Measurements from ENCODE around the gene B4GALNT3.
A peak's percentile ranks its signal among the peaks of the same experiment; 100 is the strongest.
"Not testable (repeated sequence)": the region's sequence is repeated elsewhere in the genome, so short reads cannot be mapped to it uniquely, and the experiment has no call there.

B4GALNT3 gene

GRCh38 chr12:459430-460258, at the start of gene B4GALNT3:
TSS of gene B4GALNT3 (plus strand) at chr12:459939. CDS start at chr12:460377, 438 bp downstream.
- DNase-seq: no peak

- no peak for DNase-seq
Observed at GRCh38 chr12:414859-415258, 44.9 kb upstream of the B4GALNT3 start.

GRCh38 chr12:418432-418831, 41.3 kb upstream of the B4GALNT3 start:
- no peak for DNase-seq

DNA sequence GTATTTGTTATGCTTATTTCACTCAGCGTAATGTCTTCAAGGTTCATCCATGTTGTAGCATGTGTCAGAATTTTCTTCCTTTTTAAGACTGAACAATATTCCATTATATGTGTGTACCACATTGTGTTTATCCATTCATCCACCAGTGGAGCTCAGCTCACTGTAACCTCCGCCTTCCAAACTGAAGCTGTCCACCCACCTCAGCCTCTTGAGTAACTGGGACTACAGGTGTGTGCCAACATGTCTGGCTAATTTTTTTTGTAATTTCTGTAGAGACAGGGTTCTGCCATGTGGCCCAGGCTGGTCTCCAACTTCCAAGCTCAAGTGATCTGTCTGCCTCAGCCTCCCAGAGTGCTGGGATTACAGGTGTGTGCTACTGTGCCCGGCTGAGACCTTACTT, 37.2 kb upstream of the B4GALNT3 start:
- DNase-seq: no peak

DNA sequence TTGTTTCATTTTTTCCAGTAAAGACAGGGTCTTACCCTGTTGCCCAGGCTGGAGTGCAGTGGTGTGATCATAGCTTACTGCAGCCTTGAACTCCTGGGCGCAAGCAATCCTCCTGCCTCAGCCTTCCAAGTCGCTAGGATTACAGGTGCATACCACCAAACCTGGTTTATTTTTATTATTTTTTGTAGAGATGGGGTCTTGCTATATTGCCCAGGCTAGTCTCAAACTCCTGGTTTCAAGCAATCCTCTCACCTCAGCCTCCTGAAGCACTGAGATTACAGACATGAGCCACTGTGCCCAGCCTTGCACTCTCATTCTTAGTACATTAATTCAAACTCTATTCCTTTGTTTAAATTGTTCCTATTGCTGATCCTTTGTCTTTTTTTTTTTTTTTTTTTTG, 24.0 kb upstream of the B4GALNT3 start:
- not testable (repeated sequence) for DNase-seq

DNA sequence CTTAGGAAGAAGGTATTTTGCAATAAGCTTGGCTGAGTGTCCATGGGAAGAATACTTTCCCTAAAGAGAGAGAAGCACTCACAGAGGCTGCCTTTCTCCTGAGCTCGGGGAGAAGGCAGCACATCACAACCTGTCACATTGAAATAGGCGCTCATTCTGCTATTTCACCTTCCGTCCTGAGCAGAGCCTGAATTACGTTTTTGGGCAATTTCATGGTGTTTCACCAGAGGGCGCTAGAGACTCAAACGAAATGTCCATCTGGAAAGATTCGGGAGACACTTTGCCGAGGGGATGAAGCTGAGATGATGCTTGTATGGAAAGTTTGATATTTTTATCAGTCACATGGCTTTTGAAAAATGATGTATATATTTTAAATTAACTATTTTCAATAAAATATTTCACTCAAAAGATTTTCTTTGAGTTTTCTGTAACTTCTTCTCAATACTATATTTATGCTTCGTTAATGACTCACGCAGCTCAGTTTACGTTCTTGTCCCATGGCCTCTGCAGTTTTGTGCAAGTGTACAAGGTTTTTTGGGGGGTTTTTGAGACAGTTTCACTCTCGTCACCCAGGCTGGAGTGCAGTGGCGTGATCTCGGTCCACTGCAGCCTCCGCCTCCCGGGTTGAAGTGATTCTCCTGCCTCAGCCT, 17.4 kb upstream of the B4GALNT3 start:
- peak; percentile 25 to 44 for DNase-seq

- DNase-seq: no peak
Observed at GRCh38 chr12:447141-447540, 12.6 kb upstream of the B4GALNT3 start.

- no peak for DNase-seq
Observed at GRCh38 chr12:449203-449602, 10.5 kb upstream of the B4GALNT3 start.

GRCh38 chr12:450438-450837, 9.3 kb upstream of the B4GALNT3 start:
- DNase-seq: no peak

GRCh38 chr12:452667-453210, 7.0 kb upstream of the B4GALNT3 start:
- DNase-seq: no peak

- no peak for DNase-seq
Observed at GRCh38 chr12:454833-455232, 4.9 kb upstream of the B4GALNT3 start.

DNA sequence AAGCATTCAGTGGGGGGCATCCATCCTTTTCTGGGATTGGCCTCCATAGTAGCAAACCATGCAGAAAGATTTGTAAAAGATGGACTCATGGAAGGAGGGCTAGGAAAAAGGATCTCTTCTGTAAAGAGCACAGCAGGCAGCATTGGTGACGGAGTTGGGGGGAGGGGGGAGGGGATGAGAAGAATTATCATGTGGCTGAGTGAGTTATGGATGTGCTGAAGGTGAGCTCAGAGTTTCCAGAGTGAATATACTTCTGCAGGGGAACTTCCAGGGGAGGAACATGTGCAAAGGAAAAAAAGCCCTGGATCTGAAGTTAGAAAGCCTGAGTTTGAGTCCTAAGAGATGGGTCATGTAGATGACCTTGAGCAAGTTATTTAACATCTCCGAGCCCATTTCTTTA, 3.9 kb upstream of the B4GALNT3 start:
- no peak for DNase-seq

DNA sequence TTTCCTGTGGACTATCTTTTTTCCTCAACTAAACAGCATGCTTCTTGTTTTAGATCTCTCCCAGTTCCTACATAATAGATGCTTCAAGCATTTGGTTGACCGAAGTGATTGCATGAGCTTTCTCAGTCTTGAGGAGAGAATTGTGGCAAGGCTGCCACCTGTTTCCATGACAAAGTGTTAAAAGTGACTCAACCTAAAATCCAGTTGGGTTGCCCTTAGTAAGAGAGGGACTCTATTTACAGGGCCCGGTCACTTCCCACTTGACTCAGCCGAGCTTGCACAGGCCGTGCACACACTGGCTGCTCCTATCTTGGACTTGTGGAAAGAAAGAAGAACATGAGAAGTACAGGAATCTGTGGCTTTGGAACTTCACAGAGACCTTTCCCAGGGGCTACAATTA, 2.1 kb upstream of the B4GALNT3 start:
- DNase-seq: no peak

GRCh38 chr12:459050-459429, 699 bp upstream of the B4GALNT3 start:
- DNase-seq: no peak

DNA sequence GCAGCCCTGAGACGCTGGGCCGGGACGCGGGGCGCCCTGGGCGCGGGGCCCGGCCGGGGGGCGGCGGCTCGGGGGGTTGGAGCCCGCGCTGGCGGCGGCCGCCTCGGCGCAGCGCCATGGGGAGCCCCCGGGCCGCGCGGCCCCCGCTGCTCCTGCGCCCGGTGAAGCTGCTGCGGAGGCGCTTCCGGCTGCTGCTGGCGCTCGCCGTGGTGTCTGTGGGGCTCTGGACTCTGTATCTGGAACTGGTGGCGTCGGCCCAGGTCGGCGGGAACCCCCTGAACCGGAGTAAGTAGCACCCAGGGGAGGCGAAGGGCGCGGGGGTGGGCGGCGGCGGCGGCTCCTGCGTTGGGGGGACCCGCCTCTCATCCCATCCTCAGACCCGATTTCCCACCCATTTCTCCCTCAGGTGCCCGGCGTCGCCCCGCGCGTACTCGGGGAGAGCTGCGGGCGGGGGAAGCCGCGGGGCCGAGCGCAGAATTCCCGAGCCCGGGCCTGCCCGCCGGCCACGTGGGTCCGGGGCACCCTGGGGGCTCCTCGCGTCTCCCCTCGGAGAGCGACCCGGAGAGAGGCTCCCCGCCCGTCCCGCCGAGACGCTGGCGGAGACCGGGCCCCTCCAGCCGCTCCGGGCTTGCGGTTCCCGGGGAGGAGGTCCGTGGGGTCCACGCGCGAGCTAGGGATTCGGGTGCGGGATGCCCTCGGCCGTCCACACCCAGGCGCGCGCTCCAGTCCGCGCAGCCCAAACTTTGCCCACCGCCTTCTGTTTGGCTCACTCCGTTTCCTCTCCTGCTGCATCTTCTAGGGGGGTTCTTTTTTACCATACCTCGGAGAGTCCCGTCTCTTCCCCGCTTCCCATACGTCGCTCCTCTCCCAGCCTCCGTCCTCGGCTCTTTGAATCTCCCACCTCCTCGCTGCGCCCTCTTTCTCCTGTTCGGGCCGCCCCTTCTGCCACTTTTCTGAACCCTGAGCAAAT, 807 bp downstream of the B4GALNT3 start:
- DNase-seq: no peak

- DNase-seq: no peak
Observed at GRCh38 chr12:461425-461824, 1.7 kb downstream of the B4GALNT3 start.

- DNase-seq: no peak
Observed at GRCh38 chr12:462936-463705, 3.4 kb downstream of the B4GALNT3 start.

DNA sequence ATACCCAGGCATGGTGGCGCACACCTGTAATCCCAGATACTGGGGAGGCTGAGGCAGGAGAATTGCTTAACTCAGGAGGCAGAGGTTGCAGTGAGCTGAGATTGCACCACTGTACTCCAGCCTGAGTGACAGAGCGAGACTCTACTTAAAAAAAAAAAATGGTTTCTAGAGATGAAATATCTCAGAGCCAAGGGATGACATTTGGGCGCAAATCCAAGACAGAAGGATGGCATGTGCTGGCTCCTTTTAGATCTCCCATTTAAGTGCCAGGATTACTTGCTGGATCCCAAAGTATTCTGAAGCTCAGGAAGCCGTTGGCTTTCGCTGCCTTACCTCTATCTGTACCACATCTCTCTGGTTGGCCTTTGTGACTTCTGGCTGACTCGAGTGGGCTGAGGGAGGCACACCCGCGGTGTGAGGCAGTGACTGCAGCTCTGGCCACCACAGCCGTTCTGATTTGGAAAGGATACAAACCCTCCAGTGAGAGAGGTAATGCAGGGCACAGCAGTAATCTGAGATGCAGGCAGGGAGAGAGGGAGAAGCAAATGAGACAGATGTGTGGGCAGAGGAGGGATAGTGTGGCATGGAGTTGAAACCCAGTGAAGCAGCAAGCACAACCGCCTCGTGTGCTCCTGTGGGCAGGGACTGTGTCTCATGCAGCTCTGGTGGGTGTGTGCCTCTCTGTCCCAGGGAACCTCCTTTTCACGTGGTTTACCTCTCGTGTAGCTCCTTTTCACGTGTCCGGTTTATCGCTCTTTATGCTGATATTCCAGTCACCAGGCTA, 4.9 kb downstream of the B4GALNT3 start:
- no peak for DNase-seq

- DNase-seq: no peak
Observed at GRCh38 chr12:466039-466438, 6.3 kb downstream of the B4GALNT3 start.

- no peak for DNase-seq
Observed at GRCh38 chr12:466762-467161, 7.0 kb downstream of the B4GALNT3 start.

- no peak for DNase-seq
Observed at GRCh38 chr12:467591-467990, 7.9 kb downstream of the B4GALNT3 start.

Measured in Kasumi-1 (cell line).